Common myeloid progenitor, CD34-positive (primary cell): ENCODE data around the gene ATXN1.
A peak's percentile ranks its signal among the peaks of the same experiment; 100 is the strongest.

Experiments used
- CTCF ChIA-PET: fragments of 350-600 bp; sonication (Branson Sonifier 250); formaldehyde crosslinking; loops from one replicate; lab custom pipeline; 2021; ENCODE audit warnings: antibody characterized with exemption; lab: Charles Lee
- POLR2A ChIA-PET: fragments of 350-600 bp; sonication (Branson Sonifier 250); formaldehyde crosslinking; loops from one replicate; lab custom pipeline; 2021; ENCODE audit warnings: antibody characterized with exemption; lab: Charles Lee
- DNase-seq, 3 donors: peaks; one replicate each; pipeline versions ENCODE4 v3.0.0 to v3.0.0-alpha.2; 2013
- H3K27ac ChIP-seq, 2 experiments: 1 replicate in 1 of 2; 2 replicates in 1 of 2; pipeline ENCODE4 v1.7.0; 2013; ENCODE audit warnings: inconsistent platforms in 2 of 2, low read length in 2 of 2, mild to moderate bottlenecking in 2 of 2, low read depth in 1 of 2, moderate library complexity in 1 of 2; ENCODE audit not compliant: severe bottlenecking in 2 of 2, insufficient read depth in 1 of 2, poor library complexity in 1 of 2
- H3K27me3 ChIP-seq, 5 experiments: replicated peaks in 2 of 5; 1 replicate in 3 of 5; 2 replicates in 2 of 5; pipeline versions ENCODE4 v1.6.1 to v1.7.0; 2013; ENCODE audit warnings: low read length in 4 of 5, mild to moderate bottlenecking in 2 of 5, moderate library complexity in 2 of 5, inconsistent platforms in 1 of 5; ENCODE audit not compliant: insufficient read depth in 5 of 5, control insufficient read depth in 4 of 5
- H3K36me3 ChIP-seq, 4 experiments: 1 replicate in 2 of 4; 2 replicates in 2 of 4; pipeline versions ENCODE4 v1.6.1 to v1.7.0; 2013; ENCODE audit warnings: low read length in 3 of 4, control low read depth in 1 of 4, mild to moderate bottlenecking in 1 of 4; ENCODE audit not compliant: control insufficient read depth in 4 of 4, insufficient read depth in 4 of 4
- H3K4me1 ChIP-seq, 4 experiments: 1 replicate in 3 of 4; 2 replicates in 1 of 4; pipeline versions ENCODE4 v1.6.1 to v1.7.1; 2013; ENCODE audit warnings: low read length in 3 of 4, mild to moderate bottlenecking in 3 of 4, control low read depth in 1 of 4, inconsistent platforms in 1 of 4, moderate library complexity in 1 of 4; ENCODE audit not compliant: control insufficient read depth in 4 of 4, insufficient read depth in 4 of 4; ENCODE audit errors: control extremely low read depth in 1 of 4
- H3K4me3 ChIP-seq, 7 experiments: 1 replicate in 4 of 7; 2 replicates in 3 of 7; pipeline versions ENCODE4 v1.5.1 to v1.7.0; 2013; ENCODE audit warnings: mild to moderate bottlenecking in 7 of 7, low read length in 6 of 7, moderate library complexity in 6 of 7, inconsistent platforms in 2 of 7, low read depth in 2 of 7, control low read depth in 1 of 7; ENCODE audit not compliant: insufficient read depth in 4 of 7, control insufficient read depth in 1 of 7; ENCODE audit errors: extremely low read depth in 1 of 7
- H3K9me3 ChIP-seq, 5 experiments: 1 replicate in 4 of 5; 2 replicates in 1 of 5; pipeline versions ENCODE4 v1.6.1 to v1.7.1; 2013; ENCODE audit warnings: low read length in 4 of 5, mild to moderate bottlenecking in 2 of 5, inconsistent platforms in 1 of 5, low read depth in 1 of 5, moderate library complexity in 1 of 5; ENCODE audit not compliant: control insufficient read depth in 4 of 5, insufficient read depth in 2 of 5; ENCODE audit errors: control extremely low read depth in 1 of 5
- WGBS: methylation state at CpG from one replicate; pipeline ENCODE4 v1.1.5; 2013; ENCODE audit not compliant: insufficient coverage; 5-methylcytosine and 5-hydroxymethylcytosine counted together

Gene ATXN1

DNA sequence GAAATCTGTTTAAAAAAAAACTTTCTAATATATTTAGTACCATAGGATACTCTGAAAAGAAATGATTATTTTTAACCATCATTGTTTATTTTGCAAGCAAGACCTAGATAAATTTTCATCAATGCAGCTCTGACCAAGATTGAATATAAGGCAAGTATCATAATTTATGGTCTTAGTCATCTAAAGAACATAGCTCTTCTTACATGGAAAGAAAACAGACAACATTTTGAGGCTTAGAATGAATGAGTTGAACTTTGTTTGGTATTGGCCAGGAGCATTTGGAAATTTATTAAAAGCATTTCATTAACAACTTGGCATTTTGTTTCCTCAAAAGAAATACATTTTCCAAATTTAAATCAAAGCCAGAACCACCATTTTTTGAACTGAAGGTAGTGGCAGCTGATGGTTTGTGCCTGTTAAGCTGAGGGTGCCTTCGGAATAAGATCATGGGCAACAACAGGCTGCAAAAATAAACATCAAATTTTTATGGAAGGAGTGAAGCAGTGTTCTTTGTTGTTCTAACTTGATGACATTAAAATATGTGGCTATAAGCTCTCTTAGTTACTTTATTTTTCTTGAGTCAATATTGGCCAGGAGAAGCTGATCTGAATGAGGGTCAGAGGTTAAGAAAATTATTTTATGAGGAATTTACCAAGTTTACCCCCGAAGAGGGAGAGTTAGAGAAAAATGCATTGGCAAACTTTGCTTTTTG is 6.7 kb upstream of the ATXN1 start:
- 100% methylated on average over 1 of the region's 2 CpGs for WGBS
- H3K27me3 ChIP-seq: no peaks in the 10 kb centered on the region
- no peaks in the 10 kb centered on the region for H3K36me3 ChIP-seq
- ChIA-PET CTCF (interaction anchor here (0.9 to 1.8 kb wide), 9 partner anchors 52 to 323 kb away, joined by 3 to 6 read pairs (median 3); no protein-coding TSS in a partner anchor), POLR2A (no interaction called here)
- no peaks in the 10 kb centered on the region for H3K9me3 ChIP-seq
- no peak overlapping the region for H3K4me3 ChIP-seq
- H3K4me1 ChIP-seq: peaks cover 18 to 40% (median 30%) of the 10 kb centered on the region in 4 experiments
- H3K27ac ChIP-seq: no peak overlapping the region
- DNase-seq: no peak

DNA sequence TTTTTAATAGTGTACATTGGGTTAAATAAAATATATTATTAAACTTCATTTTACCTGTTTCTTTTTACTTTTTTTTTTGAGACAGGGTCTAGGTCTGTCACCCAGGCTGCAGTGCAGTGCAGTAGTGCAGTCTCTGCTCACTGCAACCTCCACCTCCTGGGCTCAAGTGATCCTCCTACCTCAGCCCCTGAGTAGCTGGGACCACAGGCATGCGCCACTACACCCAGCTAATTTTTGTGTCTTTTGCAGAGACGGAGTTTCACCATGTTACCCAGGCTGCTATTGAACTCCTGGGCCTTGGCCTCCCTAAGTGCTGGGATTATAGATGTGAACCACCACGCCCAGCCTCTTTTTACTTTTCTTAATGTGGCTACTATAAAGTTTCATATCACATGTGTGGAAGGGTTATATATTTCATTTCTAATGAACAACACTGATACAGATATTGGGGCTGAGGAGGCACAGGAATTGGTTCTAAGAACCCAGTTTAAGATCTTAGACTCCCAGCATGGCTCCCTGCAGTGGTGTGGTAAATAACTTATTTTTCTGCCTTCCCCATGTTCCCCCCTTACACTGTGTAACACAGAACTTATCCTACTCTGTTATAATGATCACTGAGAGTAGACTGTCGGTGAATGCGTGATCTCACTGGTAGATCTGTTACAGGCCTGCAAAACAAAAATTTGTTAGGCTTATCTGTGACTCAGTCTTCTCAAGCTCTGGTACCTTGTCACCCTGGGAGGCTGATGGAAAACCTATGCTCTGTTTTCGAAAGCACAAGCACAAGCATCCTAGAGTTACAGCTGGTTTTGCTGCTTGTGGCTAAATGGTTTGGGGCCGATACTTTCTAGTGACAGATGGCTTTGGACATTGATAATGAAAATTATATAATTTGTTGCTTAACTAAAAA is 5.8 kb upstream of the ATXN1 start:
- DNase-seq: no peak
- Histone ChIP-seq H3K36me3 (no peaks in the 10 kb centered on the region), H3K4me1 (peaks cover 18 to 48% (median 35%) of the 10 kb centered on the region in 4 experiments), H3K27me3 (no peaks in the 10 kb centered on the region), H3K27ac (no peak overlapping the region), H3K9me3 (no peaks in the 10 kb centered on the region), H3K4me3 (no peak overlapping the region)
- 100% methylated on average over 4 of the region's 7 CpGs for WGBS
- CTCF ChIA-PET: interaction anchor here (0.8 to 6.0 kb wide), 6 partner anchors 18 to 319 kb away, joined by 3 to 70 read pairs (median 3); no protein-coding TSS in a partner anchor
- POLR2A ChIA-PET: no interaction called here

DNA sequence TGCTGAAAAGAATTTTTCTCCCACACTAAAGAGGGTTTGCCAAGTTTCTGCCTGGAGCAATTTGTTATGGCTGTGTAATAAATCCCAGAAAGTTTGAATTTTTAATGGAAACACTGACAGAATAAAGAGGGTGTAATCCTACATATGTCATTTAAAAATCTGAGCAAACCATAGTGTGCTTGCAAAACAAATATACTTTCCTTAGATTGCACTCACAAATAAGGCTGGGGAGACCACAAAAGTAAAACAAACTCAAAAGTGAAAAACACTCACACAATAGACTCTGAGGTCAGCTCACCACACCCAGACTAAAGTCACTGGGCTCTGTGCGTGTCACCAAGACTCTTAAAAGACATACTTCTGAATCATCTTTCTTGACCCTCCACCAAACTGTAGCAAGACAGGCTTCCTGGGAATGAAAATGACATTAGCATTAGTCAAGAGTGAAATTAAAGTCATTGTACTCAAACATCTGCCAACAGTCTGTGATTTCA is 4.8 kb upstream of the ATXN1 start:
- Histone ChIP-seq H3K36me3 (no peaks in the 10 kb centered on the region), H3K4me1 (peaks cover 18 to 46% (median 35%) of the 10 kb centered on the region in 4 experiments), H3K4me3 (no peak overlapping the region), H3K27me3 (no peaks in the 10 kb centered on the region), H3K27ac (no peak overlapping the region), H3K9me3 (no peaks in the 10 kb centered on the region)
- ChIA-PET POLR2A (no interaction called here), CTCF (interaction anchor here (0.7 to 6.0 kb wide), 7 partner anchors 40 to 322 kb away, joined by 3 to 70 read pairs (median 5); no protein-coding TSS in a partner anchor)
- DNase-seq: no peak
- WGBS: no CpG with 5 or more reads among the region's 1 CpG

DNA sequence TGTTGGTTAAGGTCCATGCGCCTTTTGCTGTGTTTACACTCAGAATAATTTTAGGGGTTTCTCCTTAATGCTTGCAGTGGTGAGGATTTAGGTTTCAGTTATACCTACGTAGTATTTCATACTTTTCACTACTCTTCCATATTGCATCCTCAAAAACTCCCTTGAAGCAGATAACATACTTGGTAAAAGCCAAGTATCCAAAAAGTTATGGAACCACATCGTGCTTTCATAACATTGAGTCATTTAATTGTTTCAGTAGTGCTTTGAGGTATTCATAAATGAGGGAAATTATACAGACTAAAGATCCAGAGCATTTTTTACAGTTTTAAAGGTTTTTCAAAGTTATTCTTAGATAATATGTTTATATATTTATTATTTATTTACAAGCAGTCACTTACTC is 4.0 kb upstream of the ATXN1 start:
- no peaks in the 10 kb centered on the region for H3K27me3 ChIP-seq
- H3K36me3 ChIP-seq: no peaks in the 10 kb centered on the region
- H3K27ac ChIP-seq: no peak overlapping the region
- DNase-seq: no peak
- H3K4me1 ChIP-seq: peaks cover 12 to 37% (median 28%) of the 10 kb centered on the region in 4 experiments
- ChIA-PET POLR2A (no interaction called here), CTCF (interaction anchor here (0.6 to 6.0 kb wide), 15 partner anchors 14 to 323 kb away, joined by 3 to 70 read pairs (median 5); no protein-coding TSS in a partner anchor)
- 100% methylated on average over 1 of the region's 3 CpGs for WGBS
- H3K9me3 ChIP-seq: no peaks in the 10 kb centered on the region
- H3K4me3 ChIP-seq: no peak overlapping the region

DNA sequence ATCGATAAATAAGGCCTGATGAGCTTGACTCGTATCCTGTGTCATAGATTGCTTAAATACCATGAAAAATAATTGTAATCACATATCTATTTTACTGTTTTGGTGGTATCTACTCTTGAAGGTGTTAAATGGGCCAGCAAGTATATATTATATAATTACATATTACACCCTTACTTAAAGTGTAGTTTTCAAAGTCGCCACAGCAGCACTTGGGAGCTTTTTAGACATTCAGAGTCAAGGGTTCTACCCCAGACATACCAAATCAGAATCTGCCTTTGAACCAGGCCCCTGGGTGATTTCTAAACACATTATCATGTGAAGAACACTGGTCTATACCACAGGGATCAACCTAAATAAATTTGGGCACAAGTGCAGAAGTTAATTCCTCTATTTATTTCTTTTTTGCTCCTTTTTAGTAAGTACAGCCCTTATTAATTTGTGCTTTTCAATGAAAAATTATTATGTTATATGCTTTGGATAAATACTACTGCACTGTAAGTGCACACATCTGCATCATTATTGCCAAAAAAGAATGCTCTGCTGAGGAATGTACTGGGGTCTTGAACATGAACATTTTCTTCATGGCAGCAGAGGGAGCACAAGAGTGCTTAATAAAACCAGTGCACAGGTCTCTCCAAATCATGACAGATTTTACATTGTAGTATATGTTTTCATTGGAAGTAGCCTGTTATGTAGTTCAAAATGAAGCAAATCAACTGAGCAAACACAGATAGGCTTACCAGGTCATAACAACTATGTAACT is 3.1 kb upstream of the ATXN1 start:
- Histone ChIP-seq H3K4me1 (peaks cover 8 to 28% (median 19%) of the 10 kb centered on the region in 4 experiments), H3K36me3 (no peaks in the 10 kb centered on the region), H3K4me3 (no peak overlapping the region), H3K27me3 (no peaks in the 10 kb centered on the region), H3K9me3 (no peaks in the 10 kb centered on the region), H3K27ac (no peak overlapping the region)
- 83% methylated on average over 1 of the region's 3 CpGs for WGBS
- ChIA-PET CTCF (interaction anchor here (0.6 to 6.0 kb wide), 36 partner anchors 9 to 433 kb away, joined by 3 to 70 read pairs (median 4); no protein-coding TSS in a partner anchor), POLR2A (interaction anchor here (0.6 kb wide), 1 partner anchor 384 kb away, joined by 4 read pairs; no protein-coding TSS in a partner anchor)
- DNase-seq: peak; percentile 62 to 82 (median 79)
